Smooth muscle cell (in vitro differentiated cells): ENCODE measurements around the gene ANO2. TPM values are rescaled to one million over a fixed set of nuclear protein-coding genes. Genes with fewer than 3 reads are reported as not detected.

Experiments
- DNase-seq: peaks from one replicate; lab custom pipeline; 2025; ENCODE audit not compliant: unreplicated experiment; lab: John Stamatoyannopoulos, UW
- H2AFZ ChIP-seq: fragments of 200-600 bp; sonication (generic); 2 replicates; pipeline ENCODE4 v1.6.0; 2016; ENCODE audit warnings: antibody characterized with exemption, low read depth, mild to moderate bottlenecking
- H3F3A ChIP-seq: fragments of 200-600 bp; sonication (generic); 2 replicates; pipeline ENCODE4 v1.6.0; 2017; ENCODE audit warnings: antibody characterized with exemption, low read depth
- H3K27ac ChIP-seq: fragments of 200-600 bp; sonication (generic); 2 replicates; pipeline ENCODE4 v1.5.1; 2016; ENCODE audit warnings: low read depth, mild to moderate bottlenecking
- H3K27me3 ChIP-seq: fragments of 200-600 bp; sonication (generic); 2 replicates; pipeline ENCODE4 v1.6.1; 2016; ENCODE audit warnings: low read depth, mild to moderate bottlenecking
- H3K36me3 ChIP-seq: fragments of 200-600 bp; sonication (generic); 2 replicates; pipeline ENCODE4 v1.5.1; 2016; ENCODE audit warnings: low read depth
- H3K4me1 ChIP-seq: fragments of 200-600 bp; sonication (generic); 2 replicates; pipeline ENCODE4 v1.5.1; 2016; ENCODE audit warnings: low read depth
- H3K4me2 ChIP-seq: fragments of 200-600 bp; sonication (generic); 2 replicates; pipeline ENCODE4 v1.6.0; 2016; ENCODE audit warnings: mild to moderate bottlenecking
- H3K4me3 ChIP-seq: fragments of 200-600 bp; sonication (generic); 2 replicates; pipeline ENCODE4 v1.5.1; 2016; ENCODE audit warnings: mild to moderate bottlenecking
- H3K79me2 ChIP-seq: fragments of 200-600 bp; sonication (generic); 2 replicates; pipeline ENCODE4 v1.6.0; 2016; ENCODE audit warnings: low read depth, mild to moderate bottlenecking
- H3K9ac ChIP-seq: fragments of 200-600 bp; sonication (generic); 2 replicates; pipeline ENCODE4 v1.6.0; 2016; ENCODE audit warnings: low read depth
- H3K9me3 ChIP-seq: fragments of 200-600 bp; sonication (generic); replicated peaks from 2 replicates; pipeline ENCODE4 v1.5.1; 2016; ENCODE audit warnings: low read depth
- H4K20me1 ChIP-seq: fragments of 200-600 bp; sonication (generic); 2 replicates; pipeline ENCODE4 v1.6.0; 2016; ENCODE audit warnings: low read depth
- WGBS: methylation state at CpG from one replicate; pipeline ENCODE4 v1.1.7; 2016; ENCODE audit warnings: low lambda C conversion rate; 5-methylcytosine and 5-hydroxymethylcytosine counted together
- polyA plus RNA-seq: library from polyadenylated mRNA; unstranded; fragments of >200 nt; fragmentation: Nextera tagmentation; extraction: Ambion mirVana; gene quantifications from 2 replicates; pipeline ENCODE4 v1.2.1, GENCODE V29; 2016
- total RNA-seq: library from RNA; depleted of rRNA; stranded (reverse); fragments of >200 nt; gene quantifications from 2 replicates; pipeline ENCODE4 v1.2.3, GENCODE V29; 2014
- TF ChIP-seq, protein P1 (sequence below): fragments of 200-600 bp; sonication (generic); IDR thresholded peaks from 2 replicates; pipeline ENCODE4 v1.5.1; 2017; ENCODE audit warnings: borderline replicate concordance, mild to moderate bottlenecking, antibody characterized with exemption; ENCODE audit not compliant: insufficient read depth, poor library complexity, severe bottlenecking

ANO2 gene
- total and polyA plus RNA-seq, 2 experiments from 2014 or later, result 0.18 TPM; not detected in 1

DNA sequence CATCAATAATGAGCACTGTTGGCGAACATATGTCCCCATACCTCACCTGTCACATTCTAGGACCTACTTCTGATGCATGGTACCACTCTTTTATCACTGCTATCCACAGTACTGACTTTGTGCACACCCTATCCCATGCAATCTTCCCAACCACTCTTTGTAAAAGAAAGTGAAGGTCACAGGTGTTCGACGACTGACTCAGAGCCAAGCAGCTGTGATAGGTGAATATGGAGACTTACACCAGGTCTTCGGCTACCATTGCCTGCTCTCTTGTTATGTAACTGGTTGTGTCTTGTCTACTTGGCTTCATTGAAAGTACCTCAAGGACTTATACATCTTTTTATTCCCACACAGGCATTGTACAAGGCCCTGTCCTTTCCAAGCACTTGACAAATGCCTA is 169.0 kb downstream of the ANO2 start:
- H3K9me3 ChIP-seq, result no peaks in the 10 kb centered on the region
- whole genome bisulfite sequencing, result 94% methylated on average over 4 of the region's 4 CpGs
- H2AFZ ChIP-seq, result no peak overlapping the region
- no peaks in the 10 kb centered on the region for H3K4me1 ChIP-seq
- no peaks in the 10 kb centered on the region for H3K79me2 ChIP-seq
- H3K4me2 ChIP-seq, result no peak overlapping the region
- no peaks in the 10 kb centered on the region for H3F3A ChIP-seq
- no peak overlapping the region for H3K4me3 ChIP-seq
- DNase-seq, result no peak
- peaks cover 32% of the 10 kb centered on the region for H3K27me3 ChIP-seq
- H4K20me1 ChIP-seq, result no peaks in the 10 kb centered on the region
- no peaks in the 10 kb centered on the region for H3K36me3 ChIP-seq
- TF ChIP-seq, protein P1, sequence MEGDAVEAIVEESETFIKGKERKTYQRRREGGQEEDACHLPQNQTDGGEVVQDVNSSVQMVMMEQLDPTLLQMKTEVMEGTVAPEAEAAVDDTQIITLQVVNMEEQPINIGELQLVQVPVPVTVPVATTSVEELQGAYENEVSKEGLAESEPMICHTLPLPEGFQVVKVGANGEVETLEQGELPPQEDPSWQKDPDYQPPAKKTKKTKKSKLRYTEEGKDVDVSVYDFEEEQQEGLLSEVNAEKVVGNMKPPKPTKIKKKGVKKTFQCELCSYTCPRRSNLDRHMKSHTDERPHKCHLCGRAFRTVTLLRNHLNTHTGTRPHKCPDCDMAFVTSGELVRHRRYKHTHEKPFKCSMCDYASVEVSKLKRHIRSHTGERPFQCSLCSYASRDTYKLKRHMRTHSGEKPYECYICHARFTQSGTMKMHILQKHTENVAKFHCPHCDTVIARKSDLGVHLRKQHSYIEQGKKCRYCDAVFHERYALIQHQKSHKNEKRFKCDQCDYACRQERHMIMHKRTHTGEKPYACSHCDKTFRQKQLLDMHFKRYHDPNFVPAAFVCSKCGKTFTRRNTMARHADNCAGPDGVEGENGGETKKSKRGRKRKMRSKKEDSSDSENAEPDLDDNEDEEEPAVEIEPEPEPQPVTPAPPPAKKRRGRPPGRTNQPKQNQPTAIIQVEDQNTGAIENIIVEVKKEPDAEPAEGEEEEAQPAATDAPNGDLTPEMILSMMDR, result no peak
- H3K27ac ChIP-seq, result no peak overlapping the region
- no peak overlapping the region for H3K9ac ChIP-seq

DNA sequence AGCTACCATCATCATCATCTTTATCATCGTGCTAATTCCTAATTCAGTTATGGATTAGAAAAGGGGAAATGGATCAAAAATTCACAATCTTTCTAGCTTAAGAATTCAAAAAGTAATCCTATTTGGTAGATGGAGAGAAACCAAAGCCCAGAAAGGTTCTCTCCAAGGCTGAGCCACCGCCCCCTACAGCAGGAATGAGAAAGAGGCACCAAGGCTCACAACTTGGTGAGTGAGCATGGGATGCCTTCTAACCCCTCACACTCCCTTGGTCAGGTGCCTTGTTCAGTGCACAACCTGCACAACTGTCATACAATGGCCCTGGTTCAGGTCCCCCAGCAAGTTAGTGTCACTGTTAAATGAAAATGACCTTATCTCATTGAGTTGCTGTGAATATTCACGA is 171.5 kb downstream of the ANO2 start:
- Histone ChIP-seq H2AFZ (no peak overlapping the region), H3K4me2 (no peak overlapping the region), H4K20me1 (no peaks in the 10 kb centered on the region), H3K9ac (no peak overlapping the region), H3K9me3 (no peaks in the 10 kb centered on the region), H3K79me2 (no peaks in the 10 kb centered on the region), H3K36me3 (no peaks in the 10 kb centered on the region), H3K27ac (no peak overlapping the region), H3K4me1 (no peaks in the 10 kb centered on the region), H3K4me3 (no peak overlapping the region), H3K27me3 (peaks cover 32% of the 10 kb centered on the region), H3F3A (no peaks in the 10 kb centered on the region)
- DNase-seq, result no peak
- TF ChIP-seq, protein P1, result no peak
- WGBS, result 85% methylated on average over 3 of the region's 3 CpGs

DNA sequence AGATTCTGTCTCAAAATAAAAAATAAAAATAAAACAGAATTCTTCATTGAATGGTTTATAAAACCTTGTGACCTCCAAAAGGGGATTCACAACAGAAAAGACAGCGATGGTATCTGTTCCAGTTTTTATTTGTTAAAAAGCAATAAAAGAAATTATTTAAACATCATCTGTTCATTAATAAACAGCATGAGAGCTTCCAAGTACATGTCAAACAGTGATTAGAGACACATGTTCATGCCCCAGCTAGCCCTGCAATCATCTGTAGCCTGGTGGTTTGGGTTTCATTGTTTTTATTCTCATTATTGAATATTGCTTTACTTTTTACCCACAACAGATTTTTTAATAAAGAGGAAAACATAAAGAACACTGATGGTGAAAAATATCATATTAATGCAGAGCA is 173.3 kb downstream of the ANO2 start:
- H3K4me2 ChIP-seq, result no peak overlapping the region
- no peaks in the 10 kb centered on the region for H3K79me2 ChIP-seq
- H3K27me3 ChIP-seq, result peaks cover 32% of the 10 kb centered on the region
- H3K9me3 ChIP-seq, result no peaks in the 10 kb centered on the region
- no peak overlapping the region for H3K9ac ChIP-seq
- no peak overlapping the region for H3K27ac ChIP-seq
- TF ChIP-seq, protein P1, result no peak
- H3K4me3 ChIP-seq, result no peak overlapping the region
- no peaks in the 10 kb centered on the region for H3K4me1 ChIP-seq
- H4K20me1 ChIP-seq, result no peaks in the 10 kb centered on the region
- WGBS, result 92% methylated on average over 1 of the region's 1 CpG
- no peak for DNase-seq
- H3K36me3 ChIP-seq, result no peaks in the 10 kb centered on the region
- H3F3A ChIP-seq, result no peaks in the 10 kb centered on the region
- no peak overlapping the region for H2AFZ ChIP-seq

DNA sequence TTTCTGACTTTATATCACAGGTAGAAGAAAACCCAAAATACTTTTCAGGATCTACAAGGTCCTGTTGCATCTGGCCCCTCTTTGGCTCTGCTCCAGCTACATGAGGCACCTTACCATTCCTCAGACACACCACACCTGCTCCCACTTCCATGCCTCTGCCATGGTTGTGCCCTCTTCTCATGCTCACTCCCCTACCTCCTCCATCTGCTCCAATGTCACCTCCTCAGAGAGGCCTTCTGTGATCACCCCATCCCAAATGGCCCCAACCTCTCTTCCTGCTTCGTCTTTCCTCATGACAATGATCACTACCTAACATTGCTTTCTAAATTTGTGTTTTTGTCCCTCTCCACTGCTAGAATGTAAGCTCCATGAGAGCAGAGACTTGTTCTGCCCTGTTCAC is 174.3 kb downstream of the ANO2 start:
- TF ChIP-seq, protein P1, result no peak

More for the DNA sequence above, 174.3 kb downstream of the ANO2 start:
- no peaks in the 10 kb centered on the region for H3K79me2 ChIP-seq
- H3K4me2 ChIP-seq, result no peak overlapping the region
- H3K27ac ChIP-seq, result no peak overlapping the region
- H3K4me3 ChIP-seq, result no peak overlapping the region
- DNase-seq, result no peak
- H3F3A ChIP-seq, result no peaks in the 10 kb centered on the region
- H3K9ac ChIP-seq, result no peak overlapping the region
- H3K27me3 ChIP-seq, result peaks cover 32% of the 10 kb centered on the region
- H4K20me1 ChIP-seq, result no peaks in the 10 kb centered on the region
- H3K36me3 ChIP-seq, result no peaks in the 10 kb centered on the region
- no peaks in the 10 kb centered on the region for H3K9me3 ChIP-seq
- 93% methylated on average over 1 of the region's 1 CpG for WGBS
- no peaks in the 10 kb centered on the region for H3K4me1 ChIP-seq
- H2AFZ ChIP-seq, result no peak overlapping the region
